ENCODE data around the gene FNDC8. TPM values are rescaled to one million over a fixed set of nuclear protein-coding genes. Genes with fewer than 3 reads are reported as not detected.
A peak's percentile ranks its signal among the peaks of the same experiment; 100 is the strongest.

Gene FNDC8
- polyA plus RNA-seq, 2 of the 4 experiments (the other 2 are of a cell fraction): not detected

DNA sequence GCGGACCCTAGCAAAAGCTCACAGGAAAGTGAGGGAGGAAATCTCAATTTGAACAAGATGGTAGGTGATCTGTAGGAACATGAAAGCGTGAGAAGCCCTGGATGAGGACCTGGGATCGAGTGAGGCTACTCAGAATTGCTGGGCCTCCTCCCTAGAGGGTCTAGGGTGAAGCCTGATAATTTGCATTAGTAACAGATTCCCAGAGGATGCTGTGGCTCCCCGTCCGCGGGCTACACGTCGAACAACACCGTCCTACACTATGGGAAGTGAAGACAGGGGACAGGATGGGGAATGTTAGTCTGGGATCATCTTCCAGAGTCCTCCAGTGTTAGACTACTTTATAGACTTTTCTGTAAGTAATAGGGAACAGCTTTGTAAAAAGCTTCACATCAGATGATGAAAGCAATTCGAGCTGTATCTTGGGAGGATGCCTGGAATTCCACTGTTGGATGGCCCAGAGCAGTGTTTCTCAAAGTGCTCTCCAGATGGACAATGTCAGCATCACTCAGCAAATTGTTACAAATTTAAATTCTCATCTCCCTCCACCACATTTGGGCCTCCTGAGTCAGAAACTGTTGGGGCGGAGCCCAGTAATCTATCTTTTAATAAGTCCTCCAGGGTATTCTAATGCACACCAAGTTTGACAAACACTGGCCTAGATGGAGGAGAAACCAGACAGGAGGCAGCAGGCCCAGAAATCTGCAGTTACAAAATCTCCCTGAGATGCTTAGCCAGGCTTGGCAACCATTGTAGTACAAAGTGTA is 6.5 kb downstream of the FNDC8 start:
- no peaks in the 10 kb centered on the region for H3K4me1 ChIP-seq
- H3K27ac ChIP-seq: no peak overlapping the region
- H3K4me2 ChIP-seq: no peak overlapping the region
- peak; percentile 59 for FAIRE-seq
- no peak for TF ChIP-seq MAZ (IDR thresholded peaks at IDR 0.05; ENCODE audit: borderline replicate concordance, low read depth, low read length)
- TF ChIP-seq ZC3H11A (IDR thresholded peaks at IDR 0.05): 0 out of 2 replicates have a peak, but pooled peaks have one; percentile 5
- no peaks in the 10 kb centered on the region for H3K9me3 ChIP-seq
- no peak overlapping the region for H3K4me3 ChIP-seq
- ChIA-PET CTCF (interaction anchor here (1.3 to 7.1 kb wide), 8 partner anchors 9 to 708 kb away, joined by 3 to 69 read pairs (median 6); partner anchors contain the start of genes NLE1 and RAD51D), POLR2A (interaction anchor here (1.4 kb wide), 1 partner anchor 115 kb away, joined by 3 read pairs; the partner anchor contains the start of gene SLFN5)
- 91% methylated on average over 11 of the region's 11 CpGs for WGBS (ENCODE audit: missing lambda C conversion rate)
- DNase-seq (ENCODE audit: low read depth in 1 of 2, low spot score in 1 of 2): no peak
- no peak; a peak in 2 of 6 replicates for ATAC-seq

DNA sequence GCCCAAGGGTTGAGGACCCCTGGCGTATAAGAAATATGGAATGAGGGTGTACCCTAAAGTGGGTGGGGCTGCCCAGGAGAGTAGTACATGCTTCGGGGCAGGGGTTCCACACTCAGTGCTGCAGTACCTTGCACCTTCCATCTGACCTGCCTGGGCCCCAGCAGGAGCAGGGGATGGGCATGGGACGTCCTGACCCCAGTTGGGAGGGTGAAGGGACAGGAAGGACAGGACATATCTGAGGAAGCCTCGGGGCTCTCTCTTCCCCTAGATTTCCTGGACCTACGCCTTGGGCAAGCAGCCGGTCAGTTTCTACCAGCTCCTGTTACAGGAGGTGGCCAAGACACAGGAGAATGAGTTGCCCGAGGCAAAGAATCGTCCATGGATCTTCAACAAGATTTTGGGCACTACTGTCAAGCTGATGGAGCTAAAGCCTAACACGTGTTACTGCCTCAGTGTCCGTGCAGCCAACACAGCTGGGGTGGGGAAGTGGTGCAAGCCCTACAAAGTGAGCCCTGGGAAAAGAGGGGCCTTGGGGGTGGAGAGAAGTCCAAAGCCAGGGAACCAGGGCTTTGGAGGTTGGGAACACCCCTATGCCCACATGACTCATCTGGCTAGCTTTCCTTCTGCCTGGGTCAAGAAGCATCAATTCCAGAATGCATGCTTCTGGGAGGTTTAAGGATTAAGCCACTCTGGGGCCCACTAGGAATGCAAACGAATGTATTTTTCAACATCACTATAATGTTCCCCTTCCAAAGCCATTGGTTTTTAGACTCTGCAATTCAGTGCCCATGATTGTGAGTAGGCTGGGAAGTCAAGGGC is 7.9 kb downstream of the FNDC8 start:
- FAIRE-seq: no peak
- DNase-seq (ENCODE audit: low read depth in 1 of 2, low spot score in 1 of 2): no peak
- peak in 1 of 2 experiments; percentile 12; a peak in 2 of 6 replicates for ATAC-seq
- POLR2A ChIA-PET: no interaction called here
- WGBS (ENCODE audit: missing lambda C conversion rate): 88% methylated on average over 11 of the region's 11 CpGs
- no peak overlapping the region for H3K27ac ChIP-seq
- no peak overlapping the region for H3K4me2 ChIP-seq
- TF ChIP-seq MAFK (IDR thresholded peaks at IDR 0.05; ENCODE audit: partially characterized antibody) (no peak), MAZ (IDR thresholded peaks at IDR 0.05; ENCODE audit: borderline replicate concordance, low read depth, low read length) (no peak), ZNF302 (CRISPR knock-in tag; IDR thresholded peaks at IDR 0.05) (no peak), TFCP2L1 (CRISPR knock-in tag; IDR thresholded peaks at IDR 0.05) (no peak), HOXA7 (CRISPR knock-in tag; IDR thresholded peaks at IDR 0.05) (no peak), SREBF2 (IDR thresholded peaks at IDR 0.05) (no peak)
- H3K4me1 ChIP-seq: no peaks in the 10 kb centered on the region
- H3K9me3 ChIP-seq: no peaks in the 10 kb centered on the region
- CTCF ChIA-PET: interaction anchor here (0.9 to 7.1 kb wide), 7 partner anchors 10 to 133 kb away, joined by 3 to 69 read pairs (median 8); partner anchors contain the start of genes NLE1 and RAD51D
- no peak overlapping the region for H3K4me3 ChIP-seq

DNA sequence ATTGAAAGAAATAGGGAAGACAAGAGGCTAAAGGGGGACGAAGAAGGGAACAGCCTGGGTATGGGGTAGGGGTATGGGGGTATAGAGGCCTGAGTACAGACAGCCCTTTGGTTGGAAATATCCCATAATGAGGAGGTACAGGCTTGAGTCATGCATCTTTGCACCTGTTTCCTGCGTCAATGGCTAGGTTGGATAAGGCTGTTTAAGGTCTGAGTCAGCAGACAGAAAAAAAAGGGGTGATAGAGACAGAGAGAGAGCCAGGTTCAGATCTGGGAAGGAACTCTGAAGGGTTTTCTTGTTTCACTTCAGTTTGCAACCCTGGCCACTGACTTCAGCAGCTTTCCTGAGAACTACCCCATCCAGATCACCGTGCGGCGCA is 8.5 kb downstream of the FNDC8 start:
- ChIA-PET CTCF (interaction anchor here (0.9 to 7.1 kb wide), 5 partner anchors 11 to 133 kb away, joined by 3 to 69 read pairs (median 6); partner anchors contain the start of genes NLE1 and RAD51D), POLR2A (no interaction called here)
- no peak for FAIRE-seq
- Histone ChIP-seq H3K9me3 (no peaks in the 10 kb centered on the region), H3K4me1 (no peaks in the 10 kb centered on the region), H3K27ac (no peak overlapping the region), H3K4me3 (no peak overlapping the region), H3K4me2 (no peak overlapping the region)
- DNase-seq (ENCODE audit: low read depth in 1 of 2, low spot score in 1 of 2): no peak
- TF ChIP-seq FOSL2 (IDR thresholded peaks at IDR 0.05): no peak
- no peak for TF ChIP-seq FOSL2 (CRISPR knock-in tag; IDR thresholded peaks at IDR 0.05)
- TF ChIP-seq NPAS2 (CRISPR knock-in tag; IDR thresholded peaks at IDR 0.05; ENCODE audit: borderline replicate concordance): no peak
- TF ChIP-seq JUNB (IDR thresholded peaks at IDR 0.05): no peak
- no peak for TF ChIP-seq ZNF302 (CRISPR knock-in tag; IDR thresholded peaks at IDR 0.05)
- TF ChIP-seq CBX8 (IDR thresholded peaks at IDR 0.05): no peak
- TF ChIP-seq, protein P1, sequence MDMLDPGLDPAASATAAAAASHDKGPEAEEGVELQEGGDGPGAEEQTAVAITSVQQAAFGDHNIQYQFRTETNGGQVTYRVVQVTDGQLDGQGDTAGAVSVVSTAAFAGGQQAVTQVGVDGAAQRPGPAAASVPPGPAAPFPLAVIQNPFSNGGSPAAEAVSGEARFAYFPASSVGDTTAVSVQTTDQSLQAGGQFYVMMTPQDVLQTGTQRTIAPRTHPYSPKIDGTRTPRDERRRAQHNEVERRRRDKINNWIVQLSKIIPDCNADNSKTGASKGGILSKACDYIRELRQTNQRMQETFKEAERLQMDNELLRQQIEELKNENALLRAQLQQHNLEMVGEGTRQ (IDR thresholded peaks at IDR 0.05): no peak
- TF ChIP-seq ZSCAN20 (CRISPR knock-in tag; IDR thresholded peaks at IDR 0.05): no peak
- TF ChIP-seq HDAC2 (IDR thresholded peaks at IDR 0.05): no peak
- no peak for TF ChIP-seq CEBPB (IDR thresholded peaks at IDR 0.05)
- TF ChIP-seq ZC3H11A (IDR thresholded peaks at IDR 0.05): no peak
- TF ChIP-seq SREBF2 (IDR thresholded peaks at IDR 0.05): no peak
- TF ChIP-seq EP300 (IDR thresholded peaks at IDR 0.05): no peak
- TF ChIP-seq, protein P2, sequence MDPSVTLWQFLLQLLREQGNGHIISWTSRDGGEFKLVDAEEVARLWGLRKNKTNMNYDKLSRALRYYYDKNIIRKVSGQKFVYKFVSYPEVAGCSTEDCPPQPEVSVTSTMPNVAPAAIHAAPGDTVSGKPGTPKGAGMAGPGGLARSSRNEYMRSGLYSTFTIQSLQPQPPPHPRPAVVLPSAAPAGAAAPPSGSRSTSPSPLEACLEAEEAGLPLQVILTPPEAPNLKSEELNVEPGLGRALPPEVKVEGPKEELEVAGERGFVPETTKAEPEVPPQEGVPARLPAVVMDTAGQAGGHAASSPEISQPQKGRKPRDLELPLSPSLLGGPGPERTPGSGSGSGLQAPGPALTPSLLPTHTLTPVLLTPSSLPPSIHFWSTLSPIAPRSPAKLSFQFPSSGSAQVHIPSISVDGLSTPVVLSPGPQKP (IDR thresholded peaks at IDR 0.05; ENCODE audit: low read depth, low read length): no peak
- no peak for TF ChIP-seq POLR2AphosphoS2 (conservative IDR thresholded peaks at IDR 0.05; ENCODE audit: low read length)
- TF ChIP-seq CBX2 (IDR thresholded peaks at IDR 0.05; ENCODE audit: borderline replicate concordance, low read depth): no peak
- TF ChIP-seq NR3C1 (IDR thresholded peaks at IDR 0.05): no peak
- TF ChIP-seq, protein P3, sequence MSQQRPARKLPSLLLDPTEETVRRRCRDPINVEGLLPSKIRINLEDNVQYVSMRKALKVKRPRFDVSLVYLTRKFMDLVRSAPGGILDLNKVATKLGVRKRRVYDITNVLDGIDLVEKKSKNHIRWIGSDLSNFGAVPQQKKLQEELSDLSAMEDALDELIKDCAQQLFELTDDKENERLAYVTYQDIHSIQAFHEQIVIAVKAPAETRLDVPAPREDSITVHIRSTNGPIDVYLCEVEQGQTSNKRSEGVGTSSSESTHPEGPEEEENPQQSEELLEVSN (IDR thresholded peaks at IDR 0.05; ENCODE audit: borderline replicate concordance, low read depth): no peak
- no peak for TF ChIP-seq RARB (CRISPR knock-in tag; IDR thresholded peaks at IDR 0.05)
- TF ChIP-seq, protein P4, sequence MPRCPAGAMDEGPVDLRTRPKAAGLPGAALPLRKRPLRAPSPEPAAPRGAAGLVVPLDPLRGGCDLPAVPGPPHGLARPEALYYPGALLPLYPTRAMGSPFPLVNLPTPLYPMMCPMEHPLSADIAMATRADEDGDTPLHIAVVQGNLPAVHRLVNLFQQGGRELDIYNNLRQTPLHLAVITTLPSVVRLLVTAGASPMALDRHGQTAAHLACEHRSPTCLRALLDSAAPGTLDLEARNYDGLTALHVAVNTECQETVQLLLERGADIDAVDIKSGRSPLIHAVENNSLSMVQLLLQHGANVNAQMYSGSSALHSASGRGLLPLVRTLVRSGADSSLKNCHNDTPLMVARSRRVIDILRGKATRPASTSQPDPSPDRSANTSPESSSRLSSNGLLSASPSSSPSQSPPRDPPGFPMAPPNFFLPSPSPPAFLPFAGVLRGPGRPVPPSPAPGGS (IDR thresholded peaks at IDR 0.05): no peak
- WGBS (ENCODE audit: missing lambda C conversion rate): 97% methylated on average over 5 of the region's 5 CpGs
- no peak for ATAC-seq

Data from A549 (cell line).